Measurements from ENCODE around the gene PCBP1. TPM values are rescaled to one million over a fixed set of nuclear protein-coding genes. Genes with fewer than 3 reads are reported as not detected.
"Not testable (repeated sequence)": the region's sequence is repeated elsewhere in the genome, so short reads cannot be mapped to it uniquely, and the experiment has no call there.

The PCBP1 gene
- total RNA-seq, 2 experiments from 2014 or later, result 527 to 544 TPM

- no peaks in the 10 kb centered on the region for H3K9me3 Mint-ChIP-seq
Measured at GRCh38 chr2:70103531-70104061, 16.3 kb downstream of the PCBP1 start.

GRCh38 chr2:70104231-70105111, 17.2 kb downstream of the PCBP1 start:
- peaks cover 57% of the 10 kb centered on the region for H3K4me1 Mint-ChIP-seq
- no peaks in the 10 kb centered on the region for H3K9me3 Mint-ChIP-seq
- ChIA-PET POLR2A (interaction anchor here (0.9 to 2.4 kb wide), 4 partner anchors 9 to 29 kb away, joined by 3 to 12 read pairs (median 4); no protein-coding TSS in a partner anchor), CTCF (interaction anchor here (0.7 to 2.3 kb wide), 9 partner anchors 8 to 38 kb away, joined by 3 to 15 read pairs (median 4); no protein-coding TSS in a partner anchor)
- peak; percentile 45 for DNase-seq
- H3K36me3 Mint-ChIP-seq (ENCODE audit: low read depth), result peaks cover 6% of the 10 kb centered on the region
- no peaks in the 10 kb centered on the region for H3K27me3 Mint-ChIP-seq
- peak overlapping the region; percentile 92 for H3K27ac Mint-ChIP-seq
- peak overlapping the region; percentile 72 for H3K4me3 Mint-ChIP-seq

More at GRCh38 chr2:70103531-70104061, 16.3 kb downstream of the PCBP1 start:
- no peak for DNase-seq
- ChIA-PET POLR2A (interaction anchor here (1.1 to 2.4 kb wide), 2 partner anchors 21 to 30 kb away, joined by 3 to 12 read pairs; no protein-coding TSS in a partner anchor), CTCF (interaction anchor here (1.0 to 2.3 kb wide), 6 partner anchors 10 to 38 kb away, joined by 3 to 15 read pairs (median 4); no protein-coding TSS in a partner anchor)
- H3K4me3 Mint-ChIP-seq, result peak overlapping the region; percentile 72
- peak overlapping the region; percentile 92 for H3K27ac Mint-ChIP-seq
- H3K4me1 Mint-ChIP-seq, result peaks cover 51% of the 10 kb centered on the region
- no peaks in the 10 kb centered on the region for H3K27me3 Mint-ChIP-seq
- H3K36me3 Mint-ChIP-seq (ENCODE audit: low read depth), result peaks cover 6% of the 10 kb centered on the region

DNA sequence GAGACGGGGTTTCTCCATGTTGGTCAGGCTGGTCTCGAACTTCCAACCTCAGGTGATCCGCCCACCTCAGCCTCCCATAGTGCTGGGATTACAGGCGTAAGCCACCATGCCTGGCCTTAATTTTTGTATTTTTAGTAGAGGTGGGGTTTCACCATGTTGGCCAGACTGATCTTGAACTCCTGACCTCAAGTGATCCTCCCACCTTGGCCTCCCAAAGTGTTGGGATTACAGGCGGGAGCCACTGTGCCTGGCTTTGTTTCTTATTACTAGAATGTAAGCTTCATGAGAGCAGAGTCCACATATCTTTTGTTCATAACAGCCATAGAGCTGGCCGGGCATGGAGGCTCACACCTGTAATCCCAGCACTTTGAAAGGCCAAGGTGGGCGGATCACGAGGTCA, 18.9 kb downstream of the PCBP1 start:
- not testable (repeated sequence) for H3K36me3 Mint-ChIP-seq (ENCODE audit: low read depth); H3K4me3 Mint-ChIP-seq; H3K27ac Mint-ChIP-seq; H3K9me3 Mint-ChIP-seq; H3K27me3 Mint-ChIP-seq; DNase-seq
- CTCF ChIA-PET, result interaction anchor here (0.7 to 1.6 kb wide), 4 partner anchors 10 to 18 kb away, joined by 3 to 4 read pairs (median 4); no protein-coding TSS in a partner anchor
- POLR2A ChIA-PET, result interaction anchor here (2.4 kb wide), 1 partner anchor 19 kb away, joined by 12 read pairs; no protein-coding TSS in a partner anchor
- H3K4me1 Mint-ChIP-seq, result peaks cover 65% of the 10 kb centered on the region

GRCh38 chr2:70110397-70110796, 23.1 kb downstream of the PCBP1 start:
- DNase-seq; H3K36me3 Mint-ChIP-seq (ENCODE audit: low read depth); POLR2A ChIA-PET; H3K27ac Mint-ChIP-seq; H3K27me3 Mint-ChIP-seq; H3K9me3 Mint-ChIP-seq; H3K4me3 Mint-ChIP-seq: not testable (repeated sequence)
- peaks cover 50% of the 10 kb centered on the region for H3K4me1 Mint-ChIP-seq
- CTCF ChIA-PET, result interaction anchor here (0.7 to 2.5 kb wide), 5 partner anchors 12 to 33 kb away, joined by 3 to 11 read pairs (median 4); no protein-coding TSS in a partner anchor

DNA sequence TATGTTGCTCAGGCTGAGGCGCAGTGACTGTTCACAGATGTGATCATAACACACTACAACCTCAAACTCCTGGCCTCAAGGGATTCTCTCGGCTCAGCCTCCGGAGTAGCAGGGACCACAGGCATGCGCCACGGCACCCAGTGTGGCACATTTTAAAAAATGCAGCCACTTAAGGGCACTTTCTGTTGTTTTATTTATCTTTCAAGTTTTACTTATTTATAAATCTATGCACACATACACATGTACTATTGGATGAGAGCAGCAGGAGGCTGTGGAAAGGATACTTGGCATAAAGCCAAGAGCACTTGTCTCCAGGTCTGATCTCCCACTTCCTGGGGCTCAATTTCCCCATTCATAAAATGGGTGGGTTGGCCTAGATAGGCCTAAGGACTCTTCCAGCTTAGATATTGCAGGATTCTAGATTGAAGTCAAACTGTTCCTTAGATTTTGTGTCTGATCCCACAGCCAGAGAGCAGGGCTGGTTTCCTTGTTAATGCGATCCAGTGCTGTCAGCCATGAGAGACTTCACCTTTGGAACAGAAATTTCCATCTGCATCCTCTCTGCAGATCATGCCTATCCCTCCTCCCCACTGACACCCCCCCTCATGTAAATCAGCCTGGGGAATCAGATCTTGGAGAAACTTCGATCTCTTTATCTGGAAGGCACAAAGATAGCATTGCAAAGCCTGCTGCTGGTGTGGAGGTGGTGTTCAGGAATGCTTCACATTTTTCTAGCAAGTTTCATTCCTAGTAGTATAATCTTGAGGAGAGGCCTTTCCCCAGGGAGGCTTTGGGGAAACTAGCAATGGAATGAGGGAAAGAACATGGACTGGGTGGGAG, 24.7 kb downstream of the PCBP1 start:
- H3K27me3 Mint-ChIP-seq, result no peaks in the 10 kb centered on the region
- H3K4me3 Mint-ChIP-seq, result no peak overlapping the region
- peak overlapping the region; percentile 42 for H3K27ac Mint-ChIP-seq
- ChIA-PET POLR2A (no interaction called here), CTCF (interaction anchor here (1.0 to 2.5 kb wide), 2 partner anchors 10 to 12 kb away, joined by 3 to 11 read pairs; no protein-coding TSS in a partner anchor)
- no peaks in the 10 kb centered on the region for H3K9me3 Mint-ChIP-seq
- no peak for DNase-seq
- H3K4me1 Mint-ChIP-seq, result peaks cover 57% of the 10 kb centered on the region
- H3K36me3 Mint-ChIP-seq (ENCODE audit: low read depth), result no peaks in the 10 kb centered on the region

GRCh38 chr2:70113359-70114070, 26.2 kb downstream of the PCBP1 start:
- ChIA-PET POLR2A (no interaction called here), CTCF (interaction anchor here (1.3 to 1.7 kb wide), 2 partner anchors 9 to 10 kb away, joined by 4 to 5 read pairs; no protein-coding TSS in a partner anchor)
- Mint-ChIP-seq H3K4me1 (peaks cover 51% of the 10 kb centered on the region), H3K36me3 (ENCODE audit: low read depth) (no peaks in the 10 kb centered on the region), H3K27me3 (no peaks in the 10 kb centered on the region), H3K9me3 (no peaks in the 10 kb centered on the region), H3K27ac (no peak overlapping the region), H3K4me3 (no peak overlapping the region)
- no peak for DNase-seq

- DNase-seq, result no peak
- H3K4me1 Mint-ChIP-seq, result peaks cover 45% of the 10 kb centered on the region
Measured at GRCh38 chr2:70115646-70116442, 28.6 kb downstream of the PCBP1 start.

DNA sequence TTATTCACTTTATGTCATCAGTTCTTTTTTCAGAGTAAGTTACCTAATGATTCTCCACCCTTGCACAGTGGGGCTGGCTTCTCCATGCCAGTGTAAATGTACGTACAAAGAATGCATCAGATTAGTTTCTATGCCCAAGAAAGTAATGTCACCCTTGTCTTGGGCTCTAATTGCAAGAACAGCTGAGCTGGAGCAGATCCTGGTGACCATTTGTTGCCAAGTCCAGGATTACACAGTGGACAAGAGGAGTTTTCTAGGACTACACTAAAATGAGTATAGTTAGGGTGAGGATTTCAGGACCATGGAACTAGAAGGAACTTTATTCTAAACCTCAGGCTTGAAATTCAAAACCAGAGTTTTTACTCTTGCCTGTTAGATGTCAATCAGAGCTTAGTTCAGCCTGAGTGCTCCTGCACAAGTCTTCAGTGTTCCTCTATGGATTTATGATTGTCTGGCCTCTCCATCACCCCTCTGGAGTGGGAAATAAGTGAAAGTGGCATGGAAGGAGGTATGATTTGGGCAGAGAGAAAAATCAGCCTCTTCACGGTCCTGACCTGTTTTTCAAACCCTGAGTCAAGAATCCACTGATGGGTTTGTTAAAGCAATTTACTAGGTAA, 29.8 kb downstream of the PCBP1 start:
- no peak for DNase-seq
- Mint-ChIP-seq H3K9me3 (no peaks in the 10 kb centered on the region), H3K36me3 (ENCODE audit: low read depth) (no peaks in the 10 kb centered on the region), H3K4me1 (peaks cover 46% of the 10 kb centered on the region), H3K27ac (no peak overlapping the region), H3K4me3 (no peak overlapping the region), H3K27me3 (no peaks in the 10 kb centered on the region)
- CTCF ChIA-PET, result interaction anchor here (0.6 to 1.8 kb wide), 2 partner anchors 10 to 23 kb away, joined by 4 to 10 read pairs; no protein-coding TSS in a partner anchor
- POLR2A ChIA-PET, result interaction anchor here (0.7 kb wide), 1 partner anchor 28 kb away, joined by 3 read pairs; no protein-coding TSS in a partner anchor

More at GRCh38 chr2:70115646-70116442, 28.6 kb downstream of the PCBP1 start:
- ChIA-PET CTCF (interaction anchor here (0.9 to 1.8 kb wide), 6 partner anchors 8 to 31 kb away, joined by 3 to 10 read pairs (median 5); no protein-coding TSS in a partner anchor), POLR2A (interaction anchor here (0.7 to 1.2 kb wide), 2 partner anchors 9 to 27 kb away, joined by 3 read pairs; no protein-coding TSS in a partner anchor)
- H3K27me3 Mint-ChIP-seq, result no peaks in the 10 kb centered on the region
- peak overlapping the region; percentile 64 for H3K27ac Mint-ChIP-seq
- H3K9me3 Mint-ChIP-seq, result no peaks in the 10 kb centered on the region
- H3K36me3 Mint-ChIP-seq (ENCODE audit: low read depth), result no peaks in the 10 kb centered on the region
- no peak overlapping the region for H3K4me3 Mint-ChIP-seq

DNA sequence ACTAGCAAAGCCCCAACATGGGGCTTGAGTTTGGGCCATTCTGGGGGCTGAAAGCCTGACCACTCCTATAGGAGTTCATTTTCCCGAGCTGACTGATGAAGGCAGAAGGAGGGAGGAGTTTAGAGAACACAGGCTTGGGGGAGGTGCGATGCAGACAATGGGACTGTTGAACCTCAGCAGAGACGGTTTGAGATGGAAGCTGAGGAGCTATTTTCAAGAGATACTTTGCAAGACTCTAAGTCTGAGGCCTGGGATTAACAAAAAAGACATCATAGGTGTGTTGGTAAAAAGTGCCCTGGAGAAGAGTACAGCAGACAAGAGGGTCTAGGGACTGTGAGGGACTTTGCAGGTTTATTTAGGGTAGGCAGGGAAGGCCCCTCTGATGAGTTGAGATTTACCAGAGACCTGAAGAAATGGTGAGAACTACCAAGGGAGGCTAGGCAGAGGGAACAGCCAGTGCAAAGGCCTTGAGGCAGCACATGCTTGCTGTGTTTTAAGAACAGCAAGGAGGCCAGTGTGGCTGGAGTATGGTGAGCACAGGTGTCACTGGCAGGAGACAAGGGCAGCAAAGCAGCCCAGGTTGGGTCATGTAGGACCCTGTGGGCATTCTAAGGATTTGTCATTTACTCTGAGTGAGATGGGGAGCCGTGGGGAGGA, 31.6 kb downstream of the PCBP1 start:
- DNase-seq, result no peak
- Mint-ChIP-seq H3K27ac (peak overlapping the region; percentile 3), H3K4me3 (no peak overlapping the region), H3K36me3 (ENCODE audit: low read depth) (no peaks in the 10 kb centered on the region), H3K27me3 (no peaks in the 10 kb centered on the region), H3K9me3 (no peaks in the 10 kb centered on the region), H3K4me1 (peaks cover 56% of the 10 kb centered on the region)
- POLR2A ChIA-PET, result no interaction called here
- CTCF ChIA-PET, result interaction anchor here (1.0 to 1.6 kb wide), 2 partner anchors 8 to 11 kb away, joined by 3 to 5 read pairs; no protein-coding TSS in a partner anchor

DNA sequence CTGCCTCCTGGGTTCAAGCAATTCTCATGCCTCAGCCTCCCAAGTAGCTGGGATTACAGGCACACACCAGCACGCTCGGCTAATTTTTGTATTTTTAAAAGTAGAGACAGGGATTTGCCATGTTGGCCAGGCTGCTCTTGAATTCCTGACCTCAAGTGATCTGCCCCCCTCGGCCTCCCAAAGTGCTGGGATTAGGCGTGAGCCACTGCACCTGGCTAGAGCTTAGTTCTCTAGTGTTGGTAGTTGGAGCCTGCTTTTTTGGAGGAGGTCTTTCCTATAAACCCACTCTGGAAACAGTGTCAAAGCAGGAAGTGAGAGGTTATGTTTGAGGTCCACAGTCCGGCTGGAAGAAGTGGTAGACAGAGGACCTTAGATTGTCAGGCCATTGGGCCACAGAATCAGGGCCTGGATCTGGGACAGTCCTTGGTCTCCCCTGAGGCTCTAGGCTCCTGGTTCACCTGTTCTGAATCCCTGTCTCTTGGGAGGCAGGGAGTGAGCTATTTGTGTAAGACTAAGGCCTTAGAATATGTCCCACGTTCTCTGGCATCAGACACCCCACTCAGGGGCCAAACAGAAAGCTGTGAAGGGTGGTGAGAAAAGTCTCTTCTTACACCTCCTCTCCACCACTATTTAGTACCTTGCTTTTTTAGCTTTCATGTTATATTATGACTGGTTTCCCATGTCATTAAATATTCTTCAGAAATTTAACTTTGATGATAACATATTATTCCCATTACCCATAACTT, 34.5 kb downstream of the PCBP1 start:
- Mint-ChIP-seq H3K9me3 (no peaks in the 10 kb centered on the region), H3K4me1 (peaks cover 73% of the 10 kb centered on the region), H3K4me3 (no peak overlapping the region), H3K27ac (peak overlapping the region; percentile 72), H3K27me3 (no peaks in the 10 kb centered on the region), H3K36me3 (ENCODE audit: low read depth) (no peaks in the 10 kb centered on the region)
- no peak for DNase-seq
- ChIA-PET POLR2A (no interaction called here), CTCF (interaction anchor here (0.6 to 2.1 kb wide), 11 partner anchors 8 to 1327 kb away, joined by 3 to 18 read pairs (median 4); no protein-coding TSS in a partner anchor)

All from activated CD4-positive, alpha-beta T cell treated with anti-CD3 and anti-CD28 coated beads, Interleukin-2, amount 10 ng/mL, durations not matched to agents 7 days and 5 days (primary cell).